Left lung (tissue), 14 donors: ENCODE data around the gene SPRR2D. TPM values are rescaled to one million over a fixed set of nuclear protein-coding genes. Genes with fewer than 3 reads are reported as not detected.

Experiments used
- ATAC-seq: fragments of 200-7000 bp; cut with Tn5 transposase; one replicate; pipeline ENCODE4 v1.9.1; 2020; ENCODE audit warnings: moderate library complexity
- DNase-seq, 4 donors: peaks; one replicate each; pipeline ENCODE4 v3.0.0-alpha.2; 2013 to 2020
- H3K27ac ChIP-seq, 2 donors: fragments of 200-600 bp; sonication (generic) in 1 of 2; one replicate each; pipeline versions ENCODE4 v1.5.0 to v1.8.0; 2020 to 2021
- H3K27me3 ChIP-seq, 2 donors: fragments of 200-600 bp; sonication (generic) in 1 of 2; one replicate each; pipeline versions ENCODE4 v1.5.0 to v1.8.0; 2020 to 2021
- H3K36me3 ChIP-seq, 2 donors: fragments of 200-600 bp; sonication (generic) in 1 of 2; one replicate each; pipeline versions ENCODE4 v1.5.0 to v1.8.0; 2020 to 2021
- H3K4me1 ChIP-seq, 2 donors: fragments of 200-600 bp; one replicate each; pipeline ENCODE4 v1.8.0; 2021
- H3K4me3 ChIP-seq, 2 donors: fragments of 200-600 bp; sonication (generic) in 1 of 2; one replicate each; pipeline versions ENCODE4 v1.5.0 to v1.8.0; 2020 to 2021; ENCODE audit warnings: mild to moderate bottlenecking in 1 of 2
- H3K9me3 ChIP-seq, 2 donors: fragments of 200-600 bp; sonication (generic) in 1 of 2; one replicate each; pipeline versions ENCODE4 v1.5.0 to v1.8.0; 2020 to 2021
- CTCF ChIP-seq, 2 donors: fragments of 200-600 bp; sonication (generic) in 1 of 2; IDR thresholded peaks; one replicate each; pipeline versions ENCODE4 v1.5.0 to v1.8.0; 2021; ENCODE audit warnings: antibody characterized with exemption in 2 of 2
- intact Hi-C, 2 donors: fragments of 100-400 bp; cut with DNase I; formaldehyde crosslinking; loops; one replicate each; pipeline versions ENCODE4 v1.11.2 to v1.14.2; 2022
- long read RNA-seq, 12 donors: library from polyadenylated mRNA in 2 of 12; unstranded in 2 of 12; transcript quantifications; one replicate each; pipeline ENCODE4 v2.0.0 and lab custom pipeline, GENCODE V29; 2019 to 2026
- polyA plus RNA-seq, 6 donors: library from polyadenylated mRNA; unstranded; fragments of 120-200 nt; gene quantifications; one replicate each; pipeline ENCODE4 v1.2.1, GENCODE V29; 2013; ENCODE audit not compliant: insufficient read length in 6 of 6
- total RNA-seq, 2 donors: library from RNA; stranded (reverse); fragmentation: NEBNext Ultra II Directional; extraction: Animal tissue kit (Norgen Biotek cat#: 25700); gene quantifications; one replicate each; pipeline ENCODE4 v1.2.1, GENCODE V29; 2021
- donor health status: DM: no; HTN: yes; CAD: no.
- donor health status: DM: no; HTN: no; CAD: no.

The SPRR2D gene
- not detected for total RNA-seq
- polyA plus RNA-seq: not detected
- long read RNA-seq, donor 1: 0 reads
- long read RNA-seq, donor 2: 0 reads
- long read RNA-seq, donor 3: 0 reads
- long read RNA-seq, donor 4: 0 reads
- long read RNA-seq, donor 5: 0 reads
- long read RNA-seq, donor 6: 0 reads
- long read RNA-seq, donor 7: 0 reads
- long read RNA-seq, donor 8: 0 reads
- long read RNA-seq, donor 9: 0 reads
- long read RNA-seq, donor 10: 0 reads
- long read RNA-seq, donor 11: 0 reads
- long read RNA-seq, donor 12: 0 reads

DNA sequence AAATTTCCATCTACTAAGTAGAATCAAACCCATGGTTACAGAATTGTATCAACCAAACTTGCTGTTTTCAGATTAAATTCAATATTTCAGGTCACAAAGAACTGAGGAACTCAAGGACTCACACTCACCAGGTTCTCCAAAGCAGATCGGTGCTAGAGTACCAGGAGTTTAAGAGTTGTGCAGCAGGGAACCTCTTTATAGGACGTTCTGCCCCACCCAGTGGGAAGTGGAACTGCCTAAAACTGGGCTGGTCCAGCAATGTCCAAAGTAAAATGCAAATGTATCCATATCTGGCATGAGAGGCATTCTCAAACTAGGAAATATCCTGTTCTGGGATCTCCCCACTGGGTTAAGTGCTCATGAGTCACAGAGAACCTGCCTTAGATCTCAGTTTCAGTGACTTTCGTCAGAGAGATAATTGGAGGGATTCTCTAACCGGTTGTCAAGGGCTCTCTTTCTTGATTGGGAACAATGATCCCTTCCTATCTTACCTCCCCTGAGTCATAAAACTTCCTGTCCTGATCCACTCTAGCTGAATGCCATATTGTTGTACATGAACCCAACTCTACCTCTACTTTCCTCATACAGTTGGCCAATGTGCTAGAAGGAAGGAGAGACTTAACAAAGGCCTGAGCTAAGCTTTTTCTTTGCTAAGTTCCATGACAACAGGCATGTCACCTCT, at the start of gene SPRR2D:
TSS of gene SPRR2D (minus strand) at position 171 of the 682 bp plus-strand sequence. CDS start 774 bp downstream, outside the sequence.
- H3K9me3 ChIP-seq: no peaks in the 10 kb centered on the region
- ATAC-seq (no peak), DNase-seq (no peak)
- no peak within 1 kb of the TSS for H3K4me3 ChIP-seq
- H3K27me3 ChIP-seq: peaks cover 0 to 6% of the 10 kb centered on the region in 2 donors
- no peak within 1 kb of the TSS for H3K27ac ChIP-seq
- TF ChIP-seq CTCF (IDR thresholded peaks at IDR 0.05): no peak
- H3K4me1 ChIP-seq: no peaks in the 10 kb centered on the region
- H3K36me3 ChIP-seq: no peaks in the 10 kb centered on the region
- intact Hi-C loops: no loop called here

DNA sequence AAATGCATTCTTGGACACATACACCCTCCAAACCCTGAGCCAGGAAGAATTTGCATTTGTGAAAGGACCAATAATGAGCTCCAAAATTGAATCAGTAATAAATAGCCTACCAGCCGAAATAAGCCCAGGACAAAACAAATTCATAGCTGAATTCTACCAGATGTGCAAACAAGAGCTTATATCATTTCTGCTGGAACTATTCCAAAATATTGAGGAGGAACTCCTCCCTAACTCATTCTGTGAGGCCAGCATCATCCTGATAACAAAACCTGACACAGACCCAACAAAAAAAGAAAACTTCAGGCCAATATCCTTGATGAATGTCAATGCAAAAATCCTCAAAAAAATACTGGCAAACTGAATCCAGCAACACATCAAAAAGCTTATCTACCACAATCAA, 46.7 kb upstream of the SPRR2D start:
- no peak overlapping the region for H3K4me3 ChIP-seq
- intact Hi-C loops: no loop called here
- DNase-seq (no peak), ATAC-seq (no peak)
- H3K27ac ChIP-seq: no peak overlapping the region
- H3K27me3 ChIP-seq: no peaks in the 10 kb centered on the region
- no peak for TF ChIP-seq CTCF (IDR thresholded peaks at IDR 0.05)
- no peaks in the 10 kb centered on the region for H3K36me3 ChIP-seq
- H3K4me1 ChIP-seq: no peaks in the 10 kb centered on the region
- H3K9me3 ChIP-seq: no peaks in the 10 kb centered on the region

DNA sequence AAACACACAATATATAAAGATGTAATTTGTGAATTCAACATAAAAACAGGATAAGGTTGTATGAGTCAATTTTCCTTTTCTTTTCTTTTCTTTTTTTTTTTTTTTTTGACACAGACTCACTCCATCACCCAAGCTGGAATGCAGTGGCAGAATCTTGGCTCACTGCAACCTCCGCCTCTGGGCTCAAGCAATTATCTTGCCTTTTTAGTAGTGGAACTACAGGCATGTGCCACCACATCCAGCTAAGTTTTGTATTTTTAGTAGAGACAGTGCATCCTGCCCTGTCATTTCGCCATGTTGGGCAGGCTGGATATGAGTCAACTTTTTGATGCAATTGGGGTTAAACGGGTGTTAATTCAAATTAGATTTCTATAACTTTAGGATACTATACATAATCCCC, 40.8 kb upstream of the SPRR2D start:
- ATAC-seq: no peak
- TF ChIP-seq CTCF (IDR thresholded peaks at IDR 0.05): no peak
- Histone ChIP-seq H3K9me3 (no peaks in the 10 kb centered on the region), H3K4me1 (no peaks in the 10 kb centered on the region), H3K36me3 (no peaks in the 10 kb centered on the region), H3K4me3 (no peak overlapping the region), H3K27ac (no peak overlapping the region), H3K27me3 (no peaks in the 10 kb centered on the region)
- no peak for DNase-seq
- intact Hi-C loops: no loop called here

DNA sequence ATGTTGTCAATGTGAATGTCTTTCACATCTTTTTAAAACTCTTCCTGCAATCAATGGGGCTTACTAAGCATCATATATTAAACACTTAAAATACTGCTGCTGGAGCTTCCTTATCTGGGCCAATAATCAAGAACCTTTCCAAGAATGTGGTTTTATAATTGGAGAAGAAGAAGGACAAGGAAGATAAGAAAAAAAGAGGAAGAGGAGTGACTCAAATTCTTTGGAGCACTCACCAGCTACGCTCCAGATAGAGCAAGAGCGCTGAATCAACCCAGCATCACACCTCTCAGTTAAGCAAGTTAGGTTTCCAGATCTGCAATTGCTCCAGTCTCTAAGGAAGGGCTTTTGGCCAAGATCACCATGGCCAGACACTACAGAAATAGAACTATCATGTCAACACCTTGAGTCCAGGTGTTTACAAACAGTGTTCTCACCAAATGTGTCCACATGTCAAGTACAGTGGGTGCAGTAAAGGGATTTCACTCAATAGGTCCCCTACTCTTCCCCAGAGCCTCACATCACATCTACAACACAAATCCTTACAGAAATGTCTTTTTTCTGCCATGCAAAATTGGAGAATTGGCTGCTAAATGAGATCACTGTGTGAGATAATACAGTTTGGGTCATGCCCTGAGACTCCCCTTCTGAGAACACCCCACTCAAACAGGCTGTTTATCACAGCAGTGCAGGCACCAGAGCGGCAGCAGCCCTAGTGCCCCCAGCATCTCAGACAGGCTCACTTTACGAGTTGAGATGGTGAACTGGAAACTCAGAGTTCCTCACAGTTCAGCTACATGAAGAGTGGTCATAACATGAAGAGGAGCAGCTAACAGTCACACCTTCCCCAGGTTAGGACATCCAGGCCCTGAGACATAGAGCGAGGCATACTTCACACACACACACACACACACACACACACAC, 32.1 kb upstream of the SPRR2D start:
- no peak for DNase-seq
- no peak for TF ChIP-seq CTCF (IDR thresholded peaks at IDR 0.05)
- no peaks in the 10 kb centered on the region for H3K4me1 ChIP-seq
- no peak overlapping the region for H3K4me3 ChIP-seq
- no peaks in the 10 kb centered on the region for H3K27me3 ChIP-seq
- intact Hi-C loops: no loop called here
- no peak overlapping the region for H3K27ac ChIP-seq
- H3K36me3 ChIP-seq: no peaks in the 10 kb centered on the region
- no peaks in the 10 kb centered on the region for H3K9me3 ChIP-seq
- no peak for ATAC-seq

DNA sequence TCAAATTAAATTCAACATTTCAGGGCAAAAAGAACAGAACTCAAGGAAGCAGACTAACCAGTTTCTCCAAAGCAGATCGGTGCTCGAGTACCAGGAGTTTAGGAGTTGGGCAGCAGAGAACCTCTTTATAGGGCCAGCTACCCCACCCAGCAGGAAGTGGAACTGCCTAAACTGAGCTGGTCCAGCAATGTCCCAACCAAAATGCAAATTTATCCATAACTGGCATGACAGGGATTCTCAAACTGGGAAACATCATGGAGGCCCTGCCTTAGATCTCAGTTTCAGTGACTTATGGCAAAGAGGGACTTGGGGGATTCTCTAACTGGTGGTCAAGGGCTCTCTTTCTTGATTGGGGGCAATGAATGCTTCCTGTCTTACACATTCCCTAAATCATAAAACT, 30.6 kb upstream of the SPRR2D start, which contains the start of gene SPRR2B:
TSS of gene SPRR2B (minus strand) at position 101 of the 400 bp plus-strand sequence. CDS start 772 bp downstream, outside the sequence.
- H3K27ac ChIP-seq: no peak within 1 kb of the TSS
- intact Hi-C loops: no loop called here

More for the DNA sequence above, 30.6 kb upstream of the SPRR2D start, which contains the start of gene SPRR2B:
- no peak for TF ChIP-seq CTCF (IDR thresholded peaks at IDR 0.05)
- no peak for DNase-seq
- Histone ChIP-seq H3K4me3 (no peak within 1 kb of the TSS), H3K4me1 (no peaks in the 10 kb centered on the region), H3K27me3 (no peaks in the 10 kb centered on the region), H3K9me3 (no peaks in the 10 kb centered on the region), H3K36me3 (no peaks in the 10 kb centered on the region)
- no peak for ATAC-seq
